Ovary (tissue), 3 donors: ENCODE data around the gene CPNE1.

Experiments used
- CTCF ChIP-seq, 3 donors: fragments of 450-650 bp in 2 of 3; fragments of 200-600 bp in 1 of 3; IDR thresholded peaks; one replicate each; pipeline versions ENCODE4 v1.5.1 to v1.8.0; 2016 to 2022; ENCODE audit warnings: antibody characterized with exemption in 3 of 3, mild to moderate bottlenecking in 1 of 3
- EP300 ChIP-seq: sonication (generic); formaldehyde crosslinking; IDR thresholded peaks from one replicate; pipeline ENCODE4 v1.6.1; 2017; ENCODE audit warnings: antibody characterized with exemption
- POLR2A ChIP-seq: fragments of 450-650 bp; IDR thresholded peaks from one replicate; pipeline ENCODE4 v1.6.1; 2017; ENCODE audit warnings: antibody characterized with exemption, mild to moderate bottlenecking, moderate library complexity
- donor health status: DM: no; HTN: no; CAD: no.

- TF ChIP-seq CTCF (IDR thresholded peaks at IDR 0.05) (no peak), POLR2A (no peak), EP300 (no peak)
These were observed 10.2 kb upstream of the CPNE1 start for GRCh38 chr20:35674921-35675320.
